Measurements from ENCODE around the gene ZDHHC7. TPM values are rescaled to one million over a fixed set of nuclear protein-coding genes. Genes with fewer than 3 reads are reported as not detected.
"Not testable (repeated sequence)": the region's sequence is repeated elsewhere in the genome, so short reads cannot be mapped to it uniquely, and the experiment has no call there.

The ZDHHC7 gene
- total RNA-seq, 1 donor from 2014 or later, result 26.9 TPM

DNA sequence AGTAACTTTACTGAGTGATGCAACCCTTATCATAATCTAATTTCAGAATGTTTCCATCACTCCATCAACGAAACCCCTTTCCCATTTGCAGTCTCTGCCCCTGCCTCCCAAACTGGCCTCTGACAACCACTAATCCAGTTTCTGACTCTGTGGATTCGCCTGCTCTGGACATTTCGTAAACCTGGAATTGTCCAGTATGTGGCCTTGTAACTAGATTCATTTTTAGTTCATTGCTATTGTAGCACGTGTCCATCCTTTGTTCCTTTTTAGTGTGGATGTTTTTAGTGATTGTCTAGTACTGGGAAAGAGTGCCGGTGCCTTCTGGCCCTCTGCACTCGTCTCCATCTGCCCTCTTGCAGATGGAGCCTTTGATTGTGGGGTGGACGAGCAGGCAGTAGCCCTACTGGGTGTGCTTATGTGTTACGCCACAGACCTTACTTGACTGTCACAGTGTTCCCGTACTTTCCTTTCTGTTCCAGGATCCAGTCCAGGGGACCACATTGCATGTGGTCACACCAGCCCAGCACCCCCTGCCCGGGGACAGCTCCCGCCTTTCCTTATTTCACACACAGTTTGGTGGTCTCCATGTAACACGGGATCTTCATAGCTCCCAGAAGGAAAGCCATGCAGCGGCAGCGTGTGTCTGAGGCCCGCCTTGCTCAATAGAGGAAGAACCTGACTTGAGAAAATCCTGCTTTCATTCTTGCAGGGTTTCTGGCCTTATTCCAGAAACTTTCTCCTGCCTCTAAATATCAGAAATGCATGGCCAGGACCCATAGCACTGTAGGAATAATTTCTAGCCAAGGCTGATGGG lies 25.1 kb upstream of the ZDHHC7 start:
- Mint-ChIP-seq H3K27ac (no peak overlapping the region), H3K27me3 (no peaks in the 10 kb centered on the region), H3K36me3 (ENCODE audit: low read depth) (no peaks in the 10 kb centered on the region), H3K9me3 (no peaks in the 10 kb centered on the region), H3K4me1 (no peaks in the 10 kb centered on the region), H3K4me3 (no peak overlapping the region)
- DNase-seq, result no peak
- TF ChIP-seq, protein P1, sequence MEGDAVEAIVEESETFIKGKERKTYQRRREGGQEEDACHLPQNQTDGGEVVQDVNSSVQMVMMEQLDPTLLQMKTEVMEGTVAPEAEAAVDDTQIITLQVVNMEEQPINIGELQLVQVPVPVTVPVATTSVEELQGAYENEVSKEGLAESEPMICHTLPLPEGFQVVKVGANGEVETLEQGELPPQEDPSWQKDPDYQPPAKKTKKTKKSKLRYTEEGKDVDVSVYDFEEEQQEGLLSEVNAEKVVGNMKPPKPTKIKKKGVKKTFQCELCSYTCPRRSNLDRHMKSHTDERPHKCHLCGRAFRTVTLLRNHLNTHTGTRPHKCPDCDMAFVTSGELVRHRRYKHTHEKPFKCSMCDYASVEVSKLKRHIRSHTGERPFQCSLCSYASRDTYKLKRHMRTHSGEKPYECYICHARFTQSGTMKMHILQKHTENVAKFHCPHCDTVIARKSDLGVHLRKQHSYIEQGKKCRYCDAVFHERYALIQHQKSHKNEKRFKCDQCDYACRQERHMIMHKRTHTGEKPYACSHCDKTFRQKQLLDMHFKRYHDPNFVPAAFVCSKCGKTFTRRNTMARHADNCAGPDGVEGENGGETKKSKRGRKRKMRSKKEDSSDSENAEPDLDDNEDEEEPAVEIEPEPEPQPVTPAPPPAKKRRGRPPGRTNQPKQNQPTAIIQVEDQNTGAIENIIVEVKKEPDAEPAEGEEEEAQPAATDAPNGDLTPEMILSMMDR (IDR thresholded peaks at IDR 0.05), result no peak
- CTCF ChIA-PET, result interaction anchor here (0.6 kb wide), 1 partner anchor 369 kb away, joined by 3 read pairs; no protein-coding TSS in a partner anchor
- no peak for ATAC-seq (ENCODE audit: low read depth)
- intact Hi-C loops (cut with micrococcal nuclease), result no loop called here
- POLR2A ChIA-PET, result interaction anchor here (1.3 kb wide), 1 partner anchor 9 kb away, joined by 3 read pairs; the partner anchor contains the start of gene KIAA0513

DNA sequence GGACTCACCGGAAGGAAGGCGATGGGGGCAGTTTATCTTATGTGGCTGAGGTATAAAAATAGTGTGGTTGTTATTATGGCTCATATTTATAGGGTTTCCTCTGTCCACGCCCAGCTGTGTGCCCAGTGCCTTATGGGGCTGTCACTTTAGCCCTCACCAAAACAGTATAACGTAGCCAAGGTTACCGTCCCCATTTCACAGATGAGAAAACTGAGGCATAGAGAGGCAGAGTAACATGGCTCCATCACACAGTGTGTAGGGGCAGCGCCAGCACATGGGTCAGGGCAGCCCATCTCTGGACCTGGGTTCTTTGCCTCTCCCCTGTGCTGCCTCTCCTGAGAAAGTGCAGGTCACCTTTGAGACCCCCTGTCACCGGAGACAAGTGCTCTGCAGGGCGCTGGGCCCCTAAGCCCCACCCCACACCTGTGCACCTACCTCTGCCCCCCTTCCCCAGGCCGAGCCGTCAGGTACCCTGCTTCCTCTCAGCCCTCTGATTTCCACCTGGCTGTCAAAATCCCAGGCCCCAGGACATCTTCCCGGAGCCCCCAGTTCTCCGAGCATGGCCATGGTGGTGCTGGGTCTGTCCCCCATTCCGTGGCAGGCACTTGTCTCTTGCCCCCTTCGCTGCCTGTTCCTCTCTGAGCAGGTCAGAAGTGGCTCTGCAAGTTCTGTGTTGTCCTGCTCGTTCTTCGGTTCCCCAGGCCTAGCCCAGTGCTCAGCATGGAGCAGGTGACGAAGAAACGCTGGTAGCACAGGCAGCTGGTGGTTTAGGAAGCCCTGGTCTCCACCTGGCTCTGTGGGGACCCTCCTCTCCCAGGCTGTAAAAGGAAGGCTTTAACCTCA lies 23.5 kb upstream of the ZDHHC7 start:
- Mint-ChIP-seq H3K4me3 (no peak overlapping the region), H3K27ac (no peak overlapping the region), H3K9me3 (no peaks in the 10 kb centered on the region)

DNA sequence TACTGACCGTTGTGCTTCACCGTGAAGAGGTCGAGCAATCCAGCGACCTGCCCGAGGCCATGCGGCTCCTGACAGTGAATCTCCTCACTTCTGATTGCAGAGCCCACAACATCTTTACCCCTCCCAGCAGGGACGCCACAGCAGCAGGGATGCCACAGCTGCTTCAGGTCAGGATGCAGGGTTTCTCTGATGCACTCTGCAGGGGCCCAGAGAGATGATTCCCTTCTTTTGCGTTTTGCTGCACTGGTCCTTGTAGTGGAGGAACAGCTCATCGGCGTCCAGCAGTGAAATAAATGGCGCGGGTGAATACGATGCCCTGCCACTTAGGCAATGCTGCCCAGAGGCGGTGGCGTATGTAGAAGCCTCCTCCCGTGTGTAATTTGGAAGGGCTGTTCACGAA lies 21.8 kb upstream of the ZDHHC7 start:
- ATAC-seq (ENCODE audit: low read depth) (no peak), DNase-seq (no peak)
- Mint-ChIP-seq H3K4me3 (no peak overlapping the region), H3K4me1 (peaks cover 17% of the 10 kb centered on the region), H3K27me3 (peaks cover 11% of the 10 kb centered on the region), H3K27ac (no peak overlapping the region), H3K9me3 (no peaks in the 10 kb centered on the region), H3K36me3 (ENCODE audit: low read depth) (no peaks in the 10 kb centered on the region)
- TF ChIP-seq, protein P1 (IDR thresholded peaks at IDR 0.05), result no peak
- ChIA-PET CTCF (no interaction called here), POLR2A (no interaction called here)
- intact Hi-C loops (cut with micrococcal nuclease), result no loop called here

More for the DNA sequence above, 23.5 kb upstream of the ZDHHC7 start:
- TF ChIP-seq, protein P1 (IDR thresholded peaks at IDR 0.05), result no peak
- POLR2A ChIA-PET, result no interaction called here
- CTCF ChIA-PET, result no interaction called here
- Mint-ChIP-seq H3K27me3 (peaks cover 4% of the 10 kb centered on the region), H3K36me3 (ENCODE audit: low read depth) (no peaks in the 10 kb centered on the region), H3K4me1 (peaks cover 1% of the 10 kb centered on the region)
- DNase-seq (no peak), ATAC-seq (ENCODE audit: low read depth) (no peak)
- intact Hi-C loops (cut with micrococcal nuclease), result no loop called here

DNA sequence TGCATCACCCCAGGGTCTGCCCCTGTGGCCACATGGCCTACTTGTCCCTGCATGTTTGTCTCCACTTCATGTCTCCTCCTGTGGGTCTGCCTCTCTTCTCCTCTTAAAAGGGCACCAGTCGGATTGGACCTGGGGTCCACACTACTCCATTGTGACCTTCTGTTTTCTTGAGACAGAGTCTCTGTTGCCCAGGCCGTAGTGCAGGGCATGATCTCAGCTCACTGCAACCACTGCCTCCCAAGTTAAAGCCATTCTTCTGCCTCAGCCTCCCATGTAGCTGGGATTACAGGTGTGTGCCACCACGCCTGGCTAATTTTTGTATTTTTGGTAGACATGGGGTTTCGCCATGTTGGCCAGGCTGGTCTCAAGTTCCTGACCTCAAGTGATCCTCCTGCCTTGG lies 20.9 kb upstream of the ZDHHC7 start:
- CTCF ChIA-PET; DNase-seq; intact Hi-C loops (cut with micrococcal nuclease); H3K9me3 Mint-ChIP-seq; ATAC-seq (ENCODE audit: low read depth); H3K4me3 Mint-ChIP-seq; POLR2A ChIA-PET; H3K27ac Mint-ChIP-seq; H3K36me3 Mint-ChIP-seq (ENCODE audit: low read depth): not testable (repeated sequence)
- Mint-ChIP-seq H3K4me1 (peaks cover 24% of the 10 kb centered on the region), H3K27me3 (peaks cover 11% of the 10 kb centered on the region)

DNA sequence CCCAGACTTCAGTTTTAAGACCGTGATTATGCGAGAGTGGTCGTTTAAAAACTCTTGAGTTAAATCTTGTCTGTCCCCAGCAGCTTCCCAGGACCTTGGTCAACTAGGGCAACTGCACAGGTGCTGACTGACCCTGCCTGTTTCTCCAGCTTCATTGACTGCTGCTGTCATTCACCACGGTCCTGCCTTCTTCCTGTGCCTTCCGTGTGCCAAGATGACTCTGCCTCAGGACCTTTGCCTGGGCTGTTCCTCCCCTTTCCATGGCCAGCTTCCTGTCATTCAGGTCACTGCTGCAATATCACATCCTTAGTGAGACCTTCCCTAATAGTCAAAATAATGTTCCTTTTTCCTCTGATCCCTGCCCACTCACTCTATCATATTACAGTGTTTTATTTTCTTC lies 20.1 kb upstream of the ZDHHC7 start:
- H3K27ac Mint-ChIP-seq, result no peak overlapping the region
- intact Hi-C loops (cut with micrococcal nuclease), result no loop called here
- peaks cover 11% of the 10 kb centered on the region for H3K27me3 Mint-ChIP-seq
- POLR2A ChIA-PET, result no interaction called here
- no peaks in the 10 kb centered on the region for H3K9me3 Mint-ChIP-seq
- CTCF ChIA-PET, result no interaction called here
- peaks cover 30% of the 10 kb centered on the region for H3K4me1 Mint-ChIP-seq
- TF ChIP-seq, protein P1 (IDR thresholded peaks at IDR 0.05), result no peak
- DNase-seq (no peak), ATAC-seq (ENCODE audit: low read depth) (no peak)
- peaks cover 2% of the 10 kb centered on the region for H3K36me3 Mint-ChIP-seq (ENCODE audit: low read depth)
- no peak overlapping the region for H3K4me3 Mint-ChIP-seq

Data from activated B cell treated with CpG ODN at 0.5 μM for 24 hours (primary cell).